Measurements from ENCODE around the gene FANCM. TPM values are rescaled to one million over a fixed set of nuclear protein-coding genes. Genes with fewer than 3 reads are reported as not detected.

Gene FANCM
- total RNA-seq, 1 donor from 2014 or later: 2.9 TPM

DNA sequence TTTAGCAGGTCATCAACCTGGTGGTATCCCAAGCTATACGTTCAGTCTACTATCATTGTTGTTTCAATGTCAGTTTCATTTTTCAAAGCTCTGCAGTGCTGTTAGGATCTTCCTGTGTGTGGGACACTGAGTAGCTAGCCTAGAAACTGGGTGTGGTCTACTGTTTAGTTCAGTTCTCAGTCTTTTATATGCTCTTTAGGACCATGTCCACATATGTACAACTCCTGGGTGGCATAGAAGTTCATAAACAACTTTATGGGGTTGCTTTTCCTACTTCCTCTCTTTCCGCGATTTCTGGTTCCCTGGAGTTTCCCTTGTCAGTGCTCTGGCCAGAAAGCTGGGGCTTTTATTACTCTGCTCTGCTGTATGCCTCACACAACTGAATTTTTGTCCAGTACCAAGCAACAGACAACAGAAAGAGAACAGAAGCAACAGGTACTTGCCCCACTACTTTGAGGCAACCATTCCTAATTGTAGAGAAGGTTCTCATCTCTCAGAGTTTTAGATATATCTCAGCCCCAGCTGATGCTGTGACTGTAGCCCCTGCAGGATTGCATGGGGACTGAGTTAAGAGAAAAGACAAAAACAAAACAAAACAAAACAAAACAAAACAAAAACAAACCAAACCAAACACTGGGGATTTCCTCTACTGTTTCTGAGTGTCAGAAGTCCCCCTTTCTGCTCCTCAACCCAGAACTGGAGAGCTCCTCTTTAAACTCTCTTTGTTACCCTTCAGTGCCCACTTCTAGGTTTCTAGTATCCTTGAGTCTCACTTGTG lies 86.9 kb downstream of the FANCM start:
- DNase-seq (ENCODE audit: extremely low spot score in 2 of 2): no peak
- Histone ChIP-seq H3K9me3 (no peaks in the 10 kb centered on the region), H3K27ac (no peak overlapping the region), H3K4me3 (no peak overlapping the region), H3K36me3 (peaks cover 0 to 16% of the 10 kb centered on the region in 2 donors), H3K27me3 (no peaks in the 10 kb centered on the region), H3K4me1 (no peaks in the 10 kb centered on the region)
- intact Hi-C loops (cut with DNase I): no loop called here
- TF ChIP-seq POLR2AphosphoS5 (IDR thresholded peaks at IDR 0.05; ENCODE audit: insufficient read depth in 1 of 2, low read depth in 1 of 2): no peak
- TF ChIP-seq, protein P1, sequence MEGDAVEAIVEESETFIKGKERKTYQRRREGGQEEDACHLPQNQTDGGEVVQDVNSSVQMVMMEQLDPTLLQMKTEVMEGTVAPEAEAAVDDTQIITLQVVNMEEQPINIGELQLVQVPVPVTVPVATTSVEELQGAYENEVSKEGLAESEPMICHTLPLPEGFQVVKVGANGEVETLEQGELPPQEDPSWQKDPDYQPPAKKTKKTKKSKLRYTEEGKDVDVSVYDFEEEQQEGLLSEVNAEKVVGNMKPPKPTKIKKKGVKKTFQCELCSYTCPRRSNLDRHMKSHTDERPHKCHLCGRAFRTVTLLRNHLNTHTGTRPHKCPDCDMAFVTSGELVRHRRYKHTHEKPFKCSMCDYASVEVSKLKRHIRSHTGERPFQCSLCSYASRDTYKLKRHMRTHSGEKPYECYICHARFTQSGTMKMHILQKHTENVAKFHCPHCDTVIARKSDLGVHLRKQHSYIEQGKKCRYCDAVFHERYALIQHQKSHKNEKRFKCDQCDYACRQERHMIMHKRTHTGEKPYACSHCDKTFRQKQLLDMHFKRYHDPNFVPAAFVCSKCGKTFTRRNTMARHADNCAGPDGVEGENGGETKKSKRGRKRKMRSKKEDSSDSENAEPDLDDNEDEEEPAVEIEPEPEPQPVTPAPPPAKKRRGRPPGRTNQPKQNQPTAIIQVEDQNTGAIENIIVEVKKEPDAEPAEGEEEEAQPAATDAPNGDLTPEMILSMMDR (IDR thresholded peaks at IDR 0.05): no peak
- TF ChIP-seq POLR2A (IDR thresholded peaks at IDR 0.05): no peak

DNA sequence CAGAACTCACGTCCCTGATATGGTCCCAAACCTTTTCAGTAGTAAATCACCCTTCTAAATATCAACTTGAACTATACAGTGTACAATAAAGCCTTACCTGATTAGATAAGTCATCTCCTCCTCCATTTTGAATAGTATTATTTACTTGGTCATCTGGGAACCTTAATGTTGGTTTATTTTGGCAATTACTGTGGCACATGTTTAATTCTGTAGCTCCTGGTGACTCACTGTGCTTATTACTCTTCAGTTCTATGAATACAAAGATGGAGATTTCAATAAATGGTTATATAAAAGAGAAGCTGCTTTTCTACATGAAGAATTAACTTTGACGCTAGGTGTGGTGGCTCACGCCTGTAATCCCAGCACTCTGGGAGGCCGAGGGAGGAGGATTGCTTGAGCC lies 91.8 kb downstream of the FANCM start:
- H3K9me3 ChIP-seq: no peaks in the 10 kb centered on the region
- DNase-seq (ENCODE audit: extremely low spot score in 2 of 2): no peak
- H3K4me1 ChIP-seq: no peaks in the 10 kb centered on the region
- H3K27me3 ChIP-seq: no peaks in the 10 kb centered on the region
- TF ChIP-seq, protein P1 (IDR thresholded peaks at IDR 0.05): no peak
- TF ChIP-seq POLR2A (IDR thresholded peaks at IDR 0.05): no peak
- no peak overlapping the region for H3K27ac ChIP-seq
- H3K4me3 ChIP-seq: no peak overlapping the region
- peaks cover 0 to 38% of the 10 kb centered on the region in 2 donors for H3K36me3 ChIP-seq
- intact Hi-C loops (cut with DNase I): no loop called here

GRCh38 chr14:45238988-45239387 lies 103.3 kb downstream of the FANCM start:
- peaks cover 0 to 8% of the 10 kb centered on the region in 2 donors for H3K36me3 ChIP-seq
- intact Hi-C loops (cut with DNase I): no loop called here
- TF ChIP-seq, protein P1 (IDR thresholded peaks at IDR 0.05): no peak
- no peak for TF ChIP-seq POLR2A (IDR thresholded peaks at IDR 0.05)
- no peak for TF ChIP-seq POLR2AphosphoS5 (IDR thresholded peaks at IDR 0.05; ENCODE audit: insufficient read depth in 1 of 2, low read depth in 1 of 2)

GRCh38 chr14:45242706-45243105 lies 107.0 kb downstream of the FANCM start:
- no peaks in the 10 kb centered on the region for H3K27me3 ChIP-seq
- intact Hi-C loops (cut with DNase I): no loop called here
- no peaks in the 10 kb centered on the region for H3K9me3 ChIP-seq
- peak overlapping the region in 1 of 2 donors; percentile 2 for H3K4me3 ChIP-seq
- H3K36me3 ChIP-seq: no peaks in the 10 kb centered on the region
- peaks cover 15% of the 10 kb centered on the region for H3K4me1 ChIP-seq
- TF ChIP-seq, protein P1 (IDR thresholded peaks at IDR 0.05): no peak
- TF ChIP-seq POLR2A (IDR thresholded peaks at IDR 0.05) (no peak), POLR2AphosphoS5 (IDR thresholded peaks at IDR 0.05; ENCODE audit: insufficient read depth in 1 of 2, low read depth in 1 of 2) (no peak)
- no peak for DNase-seq (ENCODE audit: extremely low spot score in 2 of 2)
- H3K27ac ChIP-seq: peak overlapping the region; percentile 50

More at GRCh38 chr14:45238988-45239387, 103.3 kb downstream of the FANCM start:
- H3K27ac ChIP-seq: no peak overlapping the region
- no peaks in the 10 kb centered on the region for H3K27me3 ChIP-seq
- H3K9me3 ChIP-seq: no peaks in the 10 kb centered on the region
- H3K4me1 ChIP-seq: peaks cover 12% of the 10 kb centered on the region
- no peak for DNase-seq (ENCODE audit: extremely low spot score in 2 of 2)
- H3K4me3 ChIP-seq: no peak overlapping the region

DNA sequence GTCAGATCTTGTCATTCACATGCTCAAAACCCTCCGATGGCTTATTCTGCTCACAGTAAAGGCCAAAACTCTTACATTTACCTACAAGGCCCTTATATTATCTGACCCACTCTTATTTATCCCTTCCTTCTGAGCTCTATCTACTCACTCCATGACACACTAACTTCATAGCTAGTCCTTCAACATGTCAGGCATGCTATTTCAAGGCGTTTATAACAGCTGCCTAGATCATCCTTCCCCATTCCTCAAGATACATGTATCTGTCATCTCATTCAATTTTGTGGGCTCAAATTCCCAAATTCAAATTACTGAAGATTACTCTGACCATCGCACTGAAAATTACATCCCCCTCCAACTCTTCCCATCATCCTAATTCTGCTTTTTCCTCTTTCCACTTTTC lies 110.4 kb downstream of the FANCM start:
- H3K4me3 ChIP-seq: no peak overlapping the region
- H3K9me3 ChIP-seq: no peaks in the 10 kb centered on the region
- no peaks in the 10 kb centered on the region for H3K36me3 ChIP-seq
- intact Hi-C loops (cut with DNase I): no loop called here
- no peaks in the 10 kb centered on the region for H3K27me3 ChIP-seq
- TF ChIP-seq POLR2AphosphoS5 (IDR thresholded peaks at IDR 0.05; ENCODE audit: insufficient read depth in 1 of 2, low read depth in 1 of 2) (no peak), POLR2A (IDR thresholded peaks at IDR 0.05) (no peak)
- TF ChIP-seq, protein P1 (IDR thresholded peaks at IDR 0.05): no peak
- peaks cover 37% of the 10 kb centered on the region for H3K4me1 ChIP-seq
- no peak overlapping the region for H3K27ac ChIP-seq
- DNase-seq (ENCODE audit: extremely low spot score in 2 of 2): no peak

All from vagina (tissue), 2 donors.